Prostate gland (tissue), 2 donors: ENCODE measurements around the gene S100A12. TPM values are rescaled to one million over a fixed set of nuclear protein-coding genes. Genes with fewer than 3 reads are reported as not detected.

ENCODE experiments used
- DNase-seq: peaks from one replicate; pipeline ENCODE4 v3.0.0-alpha.2; 2019; ENCODE audit warnings: low spot score
- H3K27ac ChIP-seq, 2 donors: fragments of 200-600 bp; sonication (generic); 2 replicates each; pipeline ENCODE4 v1.5.1; 2017 to 2019
- H3K27me3 ChIP-seq: fragments of 200-600 bp; sonication (generic); replicated peaks from 2 replicates; pipeline ENCODE4 v1.5.1; 2019; ENCODE audit not compliant: insufficient read depth
- H3K36me3 ChIP-seq, 2 donors: fragments of 200-600 bp; sonication (generic); 1 replicate in 1 of 2; 2 replicates in 1 of 2; pipeline versions ENCODE4 v1.5.1 to v1.8.1; 2017 to 2019
- H3K4me1 ChIP-seq: fragments of 200-600 bp; sonication (generic); replicated peaks from 2 replicates; pipeline ENCODE4 v1.5.1; 2019
- H3K4me3 ChIP-seq, 2 donors: fragments of 200-600 bp; sonication (generic); 2 replicates each; pipeline ENCODE4 v1.5.1; 2017 to 2019
- H3K9me3 ChIP-seq: fragments of 200-600 bp; sonication (generic); 2 replicates; pipeline ENCODE4 v1.5.1; 2017
- CTCF ChIP-seq, 4 experiments: fragments of 200-600 bp in 2 of 4; fragments of 450-650 bp in 2 of 4; sonication (generic) in 2 of 4; IDR thresholded peaks; 1 replicate in 3 of 4; 2 replicates in 1 of 4; pipeline ENCODE4 v1.5.1; 2016 to 2019; ENCODE audit warnings: antibody characterized with exemption in 4 of 4, mild to moderate bottlenecking in 2 of 4, moderate library complexity in 2 of 4
- POLR2A ChIP-seq: fragments of 450-650 bp; IDR thresholded peaks from one replicate; pipeline ENCODE4 v1.6.1; 2016; ENCODE audit warnings: antibody characterized with exemption, mild to moderate bottlenecking
- POLR2AphosphoS5 ChIP-seq: sonication (generic); formaldehyde crosslinking; IDR thresholded peaks from one replicate; pipeline ENCODE4 v1.6.1; 2017; ENCODE audit warnings: antibody characterized with exemption
- WGBS: methylation state at CpG from one replicate; pipeline ENCODE4 v1.1.5; 2018; 5-methylcytosine and 5-hydroxymethylcytosine counted together
- intact Hi-C: fragments of 100-400 bp; cut with DNase I; formaldehyde crosslinking; loops from one replicate; pipeline ENCODE4 v1.14.2; 2022
- total RNA-seq, 2 donors: library from RNA; depleted of rRNA; stranded (reverse); fragments of >200 nt; gene quantifications; one replicate each; pipeline ENCODE4 v1.1.0, GENCODE V29; 2016

The S100A12 gene
- total RNA-seq, 2 donors from 2014 or later, result not detected

GRCh38 chr1:153404086-153404635, 28.7 kb upstream of the S100A12 start:
- no peak for TF ChIP-seq CTCF (IDR thresholded peaks at IDR 0.05)
- TF ChIP-seq POLR2A, result no peak
- no peak for TF ChIP-seq POLR2AphosphoS5
- Histone ChIP-seq H3K4me3 (no peak overlapping the region), H3K27ac (no peak overlapping the region), H3K9me3 (no peaks in the 10 kb centered on the region), H3K27me3 (no peaks in the 10 kb centered on the region), H3K4me1 (no peaks in the 10 kb centered on the region), H3K36me3 (no peaks in the 10 kb centered on the region)
- WGBS, result 86% methylated on average over 7 of the region's 7 CpGs
- intact Hi-C loops, result no loop called here
- DNase-seq, result no peak

GRCh38 chr1:153403421-153404085, 28.1 kb upstream of the S100A12 start:
- no peaks in the 10 kb centered on the region for H3K27me3 ChIP-seq
- TF ChIP-seq POLR2AphosphoS5 (no peak), POLR2A (no peak), CTCF (IDR thresholded peaks at IDR 0.05) (no peak)
- H3K9me3 ChIP-seq, result no peaks in the 10 kb centered on the region
- no peak for DNase-seq
- no peak overlapping the region for H3K27ac ChIP-seq
- 86% methylated on average over 11 of the region's 11 CpGs for WGBS
- no peaks in the 10 kb centered on the region for H3K4me1 ChIP-seq
- H3K4me3 ChIP-seq, result no peak overlapping the region
- no peaks in the 10 kb centered on the region for H3K36me3 ChIP-seq
- intact Hi-C loops, result no loop called here

- Histone ChIP-seq H3K27ac (no peak overlapping the region), H3K36me3 (no peaks in the 10 kb centered on the region), H3K4me3 (no peak overlapping the region), H3K9me3 (no peaks in the 10 kb centered on the region), H3K4me1 (no peaks in the 10 kb centered on the region), H3K27me3 (no peaks in the 10 kb centered on the region)
- WGBS, result 70% methylated on average over 2 of the region's 2 CpGs
- intact Hi-C loops, result no loop called here
- TF ChIP-seq POLR2A (no peak), POLR2AphosphoS5 (no peak), CTCF (IDR thresholded peaks at IDR 0.05) (no peak)
- DNase-seq, result no peak
Measured at GRCh38 chr1:153402226-153402625, 26.8 kb upstream of the S100A12 start.

- intact Hi-C loops, result no loop called here
- H3K27ac ChIP-seq, result no peak overlapping the region
- H3K36me3 ChIP-seq, result no peaks in the 10 kb centered on the region
- WGBS, result 89% methylated on average over 9 of the region's 9 CpGs
- no peak for TF ChIP-seq POLR2AphosphoS5
- no peak for TF ChIP-seq CTCF (IDR thresholded peaks at IDR 0.05)
- TF ChIP-seq POLR2A, result no peak
- DNase-seq, result no peak
- no peak overlapping the region for H3K4me3 ChIP-seq
- no peaks in the 10 kb centered on the region for H3K4me1 ChIP-seq
- no peaks in the 10 kb centered on the region for H3K9me3 ChIP-seq
- H3K27me3 ChIP-seq, result no peaks in the 10 kb centered on the region
Measured at GRCh38 chr1:153401461-153401860, 26.0 kb upstream of the S100A12 start.

- Histone ChIP-seq H3K27ac (no peak overlapping the region), H3K4me1 (no peaks in the 10 kb centered on the region), H3K4me3 (no peak overlapping the region), H3K27me3 (no peaks in the 10 kb centered on the region), H3K36me3 (no peaks in the 10 kb centered on the region), H3K9me3 (no peaks in the 10 kb centered on the region)
- WGBS, result 41% methylated on average over 5 of the region's 5 CpGs
- no peak for TF ChIP-seq POLR2A
- no peak for TF ChIP-seq CTCF (IDR thresholded peaks at IDR 0.05)
- no peak for TF ChIP-seq POLR2AphosphoS5
- intact Hi-C loops, result no loop called here
- no peak for DNase-seq
Measured at GRCh38 chr1:153400244-153400643, 24.8 kb upstream of the S100A12 start.
